ENCODE measurements around the gene SNAPIN. TPM values are rescaled to one million over a fixed set of nuclear protein-coding genes. Genes with fewer than 3 reads are reported as not detected.
A peak's percentile ranks its signal among the peaks of the same experiment; 100 is the strongest.

The SNAPIN gene
- total RNA-seq, 2 donors from 2014 or later = 23.5 to 25.5 TPM

DNA sequence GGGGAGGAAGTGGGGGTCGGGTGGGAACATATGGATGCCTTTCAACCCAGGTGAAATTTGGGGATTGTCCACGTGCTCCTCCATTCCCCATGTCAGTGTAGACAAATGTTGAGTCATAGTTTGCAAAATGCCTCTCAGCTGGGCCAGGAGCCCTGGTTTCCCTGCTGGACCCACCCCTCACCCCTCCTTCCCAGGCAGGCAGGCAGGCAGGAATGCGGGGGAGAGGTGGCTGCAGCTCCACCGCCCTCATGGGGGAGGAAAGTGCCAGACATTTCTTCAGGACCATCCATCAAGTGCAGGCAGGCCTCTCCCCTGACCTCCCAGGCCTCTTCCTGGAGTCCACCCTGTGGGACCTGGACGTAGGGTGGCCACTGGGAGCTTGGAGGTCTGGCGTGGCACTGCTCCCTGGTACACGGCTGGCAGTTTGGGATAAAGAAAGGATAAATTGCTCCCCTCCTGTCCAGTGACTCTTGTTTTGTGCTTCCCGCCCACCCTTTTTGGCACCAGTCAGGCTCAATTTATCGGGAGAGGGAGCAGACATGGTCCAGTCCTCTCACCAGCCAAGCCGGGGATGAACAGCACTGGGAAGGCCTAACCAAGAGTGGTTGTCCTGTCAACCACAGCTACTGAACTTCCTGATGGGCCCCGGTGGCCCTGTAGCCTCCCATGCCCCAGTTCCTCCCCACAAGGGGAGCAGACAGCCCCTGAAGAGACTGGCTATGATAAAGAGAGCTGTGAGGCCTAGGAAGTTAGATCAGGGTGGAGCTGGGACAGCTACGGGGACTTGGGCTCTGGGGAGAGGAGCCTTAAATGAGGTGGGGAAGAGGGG is 38.9 kb downstream of the SNAPIN start:
- Histone ChIP-seq H3K4me1 (ENCODE audit: control insufficient read depth, insufficient read depth, low read length) (peaks cover 10% of the 10 kb centered on the region), H3K4me3 (ENCODE audit: low read length) (no peak overlapping the region)
- peak overlapping the region; percentile 25 for H3K4me3 Mint-ChIP-seq

DNA sequence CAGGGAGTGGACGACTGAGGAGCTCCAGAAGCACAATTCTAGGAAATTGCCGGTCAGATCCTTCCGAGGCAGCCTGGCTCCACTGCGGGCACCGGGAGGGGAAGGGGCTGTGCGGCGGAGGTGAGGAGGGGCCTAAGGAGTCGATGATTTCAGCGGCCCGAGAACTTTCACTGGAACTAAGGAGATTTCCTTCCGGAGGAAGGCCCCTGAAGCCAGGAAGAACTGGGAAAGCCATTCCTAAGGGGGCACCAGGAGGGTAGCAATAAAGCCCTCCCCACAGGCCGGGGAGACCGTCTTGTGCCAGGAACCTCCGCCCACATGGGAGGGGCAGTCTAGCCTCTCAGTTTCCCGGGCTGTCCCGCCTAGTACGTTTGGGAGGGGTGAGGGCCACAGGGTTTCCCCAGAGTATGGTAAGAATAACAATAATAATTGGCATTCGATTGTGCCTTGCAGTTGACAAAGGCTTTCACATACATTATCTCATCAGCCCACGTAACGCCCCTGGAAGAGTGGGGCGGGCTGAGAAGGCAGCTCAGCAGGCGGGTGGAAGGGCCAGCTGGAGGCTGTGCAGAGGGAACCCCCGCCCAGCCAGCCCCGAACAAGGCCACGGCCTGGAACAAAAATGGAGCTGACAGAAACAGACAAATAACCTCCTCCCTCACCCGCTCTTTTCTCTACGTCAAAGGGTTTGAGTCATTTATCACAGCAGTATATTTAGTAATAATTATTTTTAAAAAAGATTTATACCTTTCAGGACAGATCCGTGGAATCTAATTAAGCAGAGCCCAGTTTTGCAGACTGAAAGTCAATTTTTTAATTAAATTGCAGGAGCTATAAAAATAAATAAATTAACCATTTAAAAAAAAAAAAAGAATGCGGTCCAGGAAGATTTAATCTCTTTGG is 39.8 kb downstream of the SNAPIN start:
- Histone ChIP-seq H3K9ac (ENCODE audit: extremely low read depth, low read length, poor library complexity, severe bottlenecking) (no peak overlapping the region), H3K36me3 (ENCODE audit: control insufficient read depth, insufficient read depth, low read length) (no peaks in the 10 kb centered on the region), H3K4me1 (ENCODE audit: control insufficient read depth, insufficient read depth, low read length) (peaks cover 10% of the 10 kb centered on the region), H3K27ac (ENCODE audit: low read depth, low read length) (peak overlapping the region; percentile 93), H3K27me3 (ENCODE audit: control insufficient read depth, insufficient read depth, low read length, poor library complexity, severe bottlenecking) (no peaks in the 10 kb centered on the region), H3K9me3 (ENCODE audit: control insufficient read depth, low read length) (no peaks in the 10 kb centered on the region), H3K4me3 (ENCODE audit: low read length) (no peak overlapping the region)
- Mint-ChIP-seq H3K36me3 (ENCODE audit: low read depth) (no peaks in the 10 kb centered on the region), H3K27me3 (ENCODE audit: insufficient read depth) (no peaks in the 10 kb centered on the region), H3K27ac (peak overlapping the region; percentile 90), H3K9me3 (no peaks in the 10 kb centered on the region), H3K4me1 (peaks cover 15% of the 10 kb centered on the region), H3K4me3 (peak overlapping the region; percentile 25)
- whole genome bisulfite sequencing, 2 experiments (ENCODE audit: insufficient coverage in 1 of 2, insufficient read length in 1 of 2) = 48 to 52% methylated on average over 7 to 28 of the region's 29 CpGs
- TF ChIP-seq CTCF (conservative IDR thresholded peaks at IDR 0.05) = no peak
- DNase-seq = peak; percentile 74

More for the DNA sequence above, 38.9 kb downstream of the SNAPIN start:
- no peaks in the 10 kb centered on the region for H3K27me3 ChIP-seq (ENCODE audit: control insufficient read depth, insufficient read depth, low read length, poor library complexity, severe bottlenecking)
- peak overlapping the region; percentile 90 for H3K27ac Mint-ChIP-seq
- H3K9me3 Mint-ChIP-seq = no peaks in the 10 kb centered on the region
- H3K27ac ChIP-seq (ENCODE audit: low read depth, low read length) = peak overlapping the region; percentile 93
- no peaks in the 10 kb centered on the region for H3K36me3 ChIP-seq (ENCODE audit: control insufficient read depth, insufficient read depth, low read length)
- no peak overlapping the region for H3K9ac ChIP-seq (ENCODE audit: extremely low read depth, low read length, poor library complexity, severe bottlenecking)
- 54 to 65% methylated on average over 12 of the region's 12 CpGs for whole genome bisulfite sequencing, 2 experiments (ENCODE audit: insufficient coverage in 1 of 2, insufficient read length in 1 of 2)
- no peak for TF ChIP-seq CTCF (conservative IDR thresholded peaks at IDR 0.05)
- no peaks in the 10 kb centered on the region for H3K27me3 Mint-ChIP-seq (ENCODE audit: insufficient read depth)
- DNase-seq = peak; percentile 91
- no peaks in the 10 kb centered on the region for H3K36me3 Mint-ChIP-seq (ENCODE audit: low read depth)
- H3K4me1 Mint-ChIP-seq = peaks cover 15% of the 10 kb centered on the region
- H3K9me3 ChIP-seq (ENCODE audit: control insufficient read depth, low read length) = no peaks in the 10 kb centered on the region

- Mint-ChIP-seq H3K27ac (no peak overlapping the region), H3K36me3 (ENCODE audit: low read depth) (no peaks in the 10 kb centered on the region)
These were observed 40.6 kb downstream of the SNAPIN start for GRCh38 chr1:153698923-153699714.

More at GRCh38 chr1:153698923-153699714, 40.6 kb downstream of the SNAPIN start:
- Histone ChIP-seq H3K36me3 (ENCODE audit: control insufficient read depth, insufficient read depth, low read length) (no peaks in the 10 kb centered on the region), H3K9me3 (ENCODE audit: control insufficient read depth, low read length) (no peaks in the 10 kb centered on the region), H3K4me3 (ENCODE audit: low read length) (no peak overlapping the region), H3K9ac (ENCODE audit: extremely low read depth, low read length, poor library complexity, severe bottlenecking) (no peak overlapping the region), H3K27me3 (ENCODE audit: control insufficient read depth, insufficient read depth, low read length, poor library complexity, severe bottlenecking) (no peaks in the 10 kb centered on the region), H3K4me1 (ENCODE audit: control insufficient read depth, insufficient read depth, low read length) (peaks cover 10% of the 10 kb centered on the region), H3K27ac (ENCODE audit: low read depth, low read length) (no peak overlapping the region)
- DNase-seq = no peak
- no peaks in the 10 kb centered on the region for H3K9me3 Mint-ChIP-seq
- TF ChIP-seq CTCF (conservative IDR thresholded peaks at IDR 0.05) = no peak
- H3K4me1 Mint-ChIP-seq = peaks cover 15% of the 10 kb centered on the region
- 92 to 96% methylated on average over 6 of the region's 6 CpGs for WGBS, 2 experiments (ENCODE audit: insufficient coverage in 1 of 2, insufficient read length in 1 of 2)
- H3K4me3 Mint-ChIP-seq = no peak overlapping the region
- H3K27me3 Mint-ChIP-seq (ENCODE audit: insufficient read depth) = no peaks in the 10 kb centered on the region
